PFSK-1 (cell line): Measurements from ENCODE around the gene KRT9.

Source experiments
- FOXP2 ChIP-seq: optimal IDR thresholded peaks from 2 replicates; pipeline ENCODE3; 2011; ENCODE audit warnings: borderline replicate concordance, control low read depth, inconsistent platforms; ENCODE audit not compliant: insufficient read depth; ENCODE audit errors: extremely low read length, extremely low read depth
- POLR2AphosphoS5 ChIP-seq: IDR thresholded peaks from 2 replicates; pipeline ENCODE4 v1.6.1; 2012; ENCODE audit warnings: low read depth, mild to moderate bottlenecking, control low read depth, low read length, moderate library complexity
- SIN3A ChIP-seq: IDR thresholded peaks from 2 replicates; pipeline ENCODE4 v1.6.1; 2012; ENCODE audit warnings: mild to moderate bottlenecking, low read length, moderate library complexity, borderline replicate concordance; ENCODE audit not compliant: insufficient read depth
- TAF1 ChIP-seq: IDR thresholded peaks from 2 replicates; pipeline ENCODE4 v1.6.1; 2012; ENCODE audit warnings: low read length, control low read depth, borderline replicate concordance; ENCODE audit not compliant: insufficient read depth
- TF ChIP-seq, protein P1 (sequence below), 2 experiments: IDR thresholded peaks; 2 replicates each; pipeline versions ENCODE4 v1.6.1 to v1.8.0; 2011 to 2012; ENCODE audit warnings: low read depth in 2 of 2, low read length in 2 of 2, control low read depth in 1 of 2, inconsistent platforms in 1 of 2, mild to moderate bottlenecking in 1 of 2, moderate library complexity in 1 of 2; ENCODE audit not compliant: insufficient read depth in 1 of 2

The KRT9 gene

DNA sequence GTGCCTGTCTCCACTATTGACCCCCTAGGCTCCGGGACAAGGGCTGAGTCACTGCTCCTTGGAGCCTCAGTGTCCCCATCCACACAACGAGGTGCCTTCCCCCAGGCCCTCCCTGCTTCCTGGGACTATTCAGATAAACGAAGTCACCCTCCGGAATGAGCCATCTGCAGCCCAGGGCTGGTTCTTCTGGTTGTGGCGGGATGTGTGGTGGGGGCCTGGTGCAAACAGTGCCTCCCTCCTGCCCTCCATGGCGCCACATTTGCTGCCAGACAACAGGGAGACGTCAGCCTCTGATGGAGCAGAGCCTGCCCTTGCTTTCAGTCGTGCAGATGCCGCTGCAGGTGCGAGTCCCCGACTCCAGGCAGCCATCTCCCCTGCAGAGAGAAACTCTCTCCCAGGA, 45.8 kb upstream of the KRT9 start:
- TF ChIP-seq POLR2AphosphoS5 = no peak
- TF ChIP-seq, protein P1, sequence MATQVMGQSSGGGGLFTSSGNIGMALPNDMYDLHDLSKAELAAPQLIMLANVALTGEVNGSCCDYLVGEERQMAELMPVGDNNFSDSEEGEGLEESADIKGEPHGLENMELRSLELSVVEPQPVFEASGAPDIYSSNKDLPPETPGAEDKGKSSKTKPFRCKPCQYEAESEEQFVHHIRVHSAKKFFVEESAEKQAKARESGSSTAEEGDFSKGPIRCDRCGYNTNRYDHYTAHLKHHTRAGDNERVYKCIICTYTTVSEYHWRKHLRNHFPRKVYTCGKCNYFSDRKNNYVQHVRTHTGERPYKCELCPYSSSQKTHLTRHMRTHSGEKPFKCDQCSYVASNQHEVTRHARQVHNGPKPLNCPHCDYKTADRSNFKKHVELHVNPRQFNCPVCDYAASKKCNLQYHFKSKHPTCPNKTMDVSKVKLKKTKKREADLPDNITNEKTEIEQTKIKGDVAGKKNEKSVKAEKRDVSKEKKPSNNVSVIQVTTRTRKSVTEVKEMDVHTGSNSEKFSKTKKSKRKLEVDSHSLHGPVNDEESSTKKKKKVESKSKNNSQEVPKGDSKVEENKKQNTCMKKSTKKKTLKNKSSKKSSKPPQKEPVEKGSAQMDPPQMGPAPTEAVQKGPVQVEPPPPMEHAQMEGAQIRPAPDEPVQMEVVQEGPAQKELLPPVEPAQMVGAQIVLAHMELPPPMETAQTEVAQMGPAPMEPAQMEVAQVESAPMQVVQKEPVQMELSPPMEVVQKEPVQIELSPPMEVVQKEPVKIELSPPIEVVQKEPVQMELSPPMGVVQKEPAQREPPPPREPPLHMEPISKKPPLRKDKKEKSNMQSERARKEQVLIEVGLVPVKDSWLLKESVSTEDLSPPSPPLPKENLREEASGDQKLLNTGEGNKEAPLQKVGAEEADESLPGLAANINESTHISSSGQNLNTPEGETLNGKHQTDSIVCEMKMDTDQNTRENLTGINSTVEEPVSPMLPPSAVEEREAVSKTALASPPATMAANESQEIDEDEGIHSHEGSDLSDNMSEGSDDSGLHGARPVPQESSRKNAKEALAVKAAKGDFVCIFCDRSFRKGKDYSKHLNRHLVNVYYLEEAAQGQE (IDR thresholded peaks at IDR 0.05; ENCODE audit: insufficient read depth in 1 of 2, low read depth in 2 of 2, low read length in 2 of 2) = no peak
- no peak for TF ChIP-seq TAF1
- TF ChIP-seq SIN3A = no peak
- TF ChIP-seq FOXP2 = no peak

DNA sequence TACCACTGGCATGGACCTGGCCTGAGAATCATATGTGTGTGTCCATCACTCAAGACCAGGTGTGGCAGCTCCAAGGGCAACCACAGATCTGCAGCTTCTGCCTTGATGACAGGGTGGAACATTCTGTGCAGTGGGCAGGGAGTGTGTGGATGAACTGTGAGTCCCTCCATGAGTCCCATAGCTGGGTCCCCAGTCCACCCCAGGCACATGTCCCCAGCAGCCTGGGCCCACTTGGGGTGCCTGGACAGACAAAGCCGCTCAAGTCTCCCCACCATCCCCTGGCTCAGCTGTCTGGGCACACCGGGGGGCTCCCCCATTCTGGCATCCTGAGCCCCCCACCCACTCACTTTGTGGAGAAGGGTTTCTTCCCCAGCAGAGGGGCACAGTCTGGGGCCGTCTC, 45.3 kb upstream of the KRT9 start:
- TF ChIP-seq SIN3A (no peak), FOXP2 (no peak)

DNA sequence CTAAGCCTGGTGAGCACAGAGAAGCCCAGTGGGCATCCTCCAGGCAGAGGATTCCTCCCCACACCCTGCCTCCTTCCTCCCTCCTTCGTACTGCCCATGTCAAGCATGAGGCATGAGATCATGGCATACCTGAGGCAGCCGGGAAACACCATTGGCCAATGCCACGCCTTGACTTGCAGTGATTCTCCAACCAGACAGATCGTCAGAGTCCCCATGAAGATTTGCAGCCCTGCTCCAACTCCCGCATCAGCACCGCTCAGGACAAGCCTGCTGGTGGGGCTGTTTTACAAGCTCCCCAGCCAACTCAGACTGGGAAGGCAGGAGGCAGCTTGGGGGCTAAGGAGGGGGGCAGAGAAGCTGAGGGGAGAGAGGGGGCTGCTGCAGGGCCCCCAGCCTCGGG, 43.6 kb upstream of the KRT9 start:
- no peak for TF ChIP-seq TAF1
- TF ChIP-seq POLR2AphosphoS5 = no peak
- no peak for TF ChIP-seq SIN3A
- TF ChIP-seq FOXP2 = no peak
- TF ChIP-seq, protein P1 (IDR thresholded peaks at IDR 0.05; ENCODE audit: insufficient read depth in 1 of 2, low read depth in 2 of 2, low read length in 2 of 2) = no peak

DNA sequence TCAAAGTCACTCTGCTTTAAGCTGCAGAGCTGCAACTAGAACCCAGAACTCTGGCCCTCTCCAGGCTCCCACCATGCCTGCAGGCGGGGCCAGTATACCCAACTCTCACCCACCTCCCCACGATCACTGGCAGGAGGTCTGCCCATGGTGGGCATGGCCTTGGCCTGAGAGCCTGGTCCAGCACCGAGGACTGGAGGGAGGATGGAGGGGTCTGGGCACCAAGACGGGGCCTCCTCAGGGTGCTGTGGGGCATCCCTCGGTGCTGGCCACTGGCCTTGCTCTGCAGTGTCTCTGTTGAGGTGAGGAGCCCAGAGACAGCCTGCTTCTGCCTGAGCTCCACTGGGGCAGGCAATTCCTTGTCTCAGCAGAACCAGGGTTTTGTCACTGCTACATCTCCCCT, 42.2 kb upstream of the KRT9 start:
- TF ChIP-seq, protein P1 (IDR thresholded peaks at IDR 0.05; ENCODE audit: insufficient read depth in 1 of 2, low read depth in 2 of 2, low read length in 2 of 2) = no peak
- TF ChIP-seq SIN3A (no peak), TAF1 (no peak), POLR2AphosphoS5 (no peak), FOXP2 (no peak)

DNA sequence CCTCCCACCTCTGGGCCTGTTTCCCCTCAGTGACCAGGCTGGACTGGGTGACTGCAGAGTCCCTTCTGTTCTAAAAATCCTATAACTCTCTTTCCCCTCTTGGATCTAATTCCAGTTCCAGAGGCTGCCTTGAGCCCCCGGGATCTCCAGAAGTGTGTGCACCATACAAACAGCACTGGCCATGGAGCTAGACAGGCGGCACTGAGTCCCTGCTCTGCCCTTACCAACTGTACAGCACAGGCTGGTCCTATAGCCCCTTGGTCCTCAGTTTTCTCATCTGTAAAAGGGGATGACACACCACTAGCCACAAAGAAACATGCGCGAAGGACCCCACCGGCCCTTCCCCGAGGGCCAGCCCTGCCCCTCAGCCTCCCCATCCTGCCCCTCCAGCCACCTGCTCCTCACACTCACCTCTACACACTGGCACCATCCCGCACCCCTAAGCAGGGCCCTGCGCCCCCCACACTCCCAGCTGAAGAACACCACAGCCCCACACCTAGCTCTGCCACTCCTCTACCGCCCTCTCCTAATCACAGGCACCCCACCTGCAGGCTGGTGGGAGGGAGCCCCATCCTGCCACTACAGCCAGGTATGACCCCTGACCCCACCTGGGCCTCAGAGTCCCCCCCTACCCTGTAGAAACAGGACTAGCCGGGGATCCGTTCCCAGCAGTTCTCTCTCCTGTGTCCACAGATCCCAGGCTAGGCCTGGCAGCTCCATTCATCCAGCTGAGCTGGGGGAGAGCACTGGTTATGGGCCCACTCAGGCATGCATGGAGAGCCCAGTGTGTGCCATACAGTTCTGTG, 41.6 kb upstream of the KRT9 start:
- TF ChIP-seq, protein P1 (IDR thresholded peaks at IDR 0.05; ENCODE audit: insufficient read depth in 1 of 2, low read depth in 2 of 2, low read length in 2 of 2) = no peak
- TF ChIP-seq FOXP2 (no peak), SIN3A (no peak), POLR2AphosphoS5 (no peak), TAF1 (no peak)
